Measurements from ENCODE around the gene PAPSS2. TPM values are rescaled to one million over a fixed set of nuclear protein-coding genes. Genes with fewer than 3 reads are reported as not detected.
"Not testable (repeated sequence)": the region's sequence is repeated elsewhere in the genome, so short reads cannot be mapped to it uniquely, and the experiment has no call there.

PAPSS2 gene
- polyA plus RNA-seq, 1 donor from 2014 or later: 0.13 TPM

DNA sequence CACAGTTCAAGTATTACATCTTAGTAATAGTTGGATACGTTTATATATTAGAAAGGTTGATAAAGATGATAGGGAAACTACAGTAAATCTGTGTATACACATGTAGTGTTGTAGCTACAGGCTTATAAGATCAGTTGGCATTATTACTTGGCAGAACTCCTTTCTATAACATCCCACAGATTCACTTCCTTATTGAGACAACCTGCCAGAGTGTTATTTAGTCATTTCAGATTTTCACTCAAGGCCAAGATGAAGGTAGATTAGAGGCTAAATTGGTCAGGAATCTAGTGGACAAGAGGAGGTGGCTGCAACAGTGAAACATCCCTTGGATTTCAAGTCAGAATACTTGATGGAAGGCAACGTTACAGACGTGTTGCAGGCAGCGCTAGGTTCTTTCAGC lies 63.0 kb downstream of the PAPSS2 start:
- H3K27ac Mint-ChIP-seq: no peak overlapping the region
- H3K4me3 Mint-ChIP-seq: no peak overlapping the region
- no peaks in the 10 kb centered on the region for H3K9me3 Mint-ChIP-seq
- no peaks in the 10 kb centered on the region for H3K36me3 Mint-ChIP-seq
- H3K27me3 Mint-ChIP-seq: peaks cover 6% of the 10 kb centered on the region
- no peaks in the 10 kb centered on the region for H3K4me1 Mint-ChIP-seq

DNA sequence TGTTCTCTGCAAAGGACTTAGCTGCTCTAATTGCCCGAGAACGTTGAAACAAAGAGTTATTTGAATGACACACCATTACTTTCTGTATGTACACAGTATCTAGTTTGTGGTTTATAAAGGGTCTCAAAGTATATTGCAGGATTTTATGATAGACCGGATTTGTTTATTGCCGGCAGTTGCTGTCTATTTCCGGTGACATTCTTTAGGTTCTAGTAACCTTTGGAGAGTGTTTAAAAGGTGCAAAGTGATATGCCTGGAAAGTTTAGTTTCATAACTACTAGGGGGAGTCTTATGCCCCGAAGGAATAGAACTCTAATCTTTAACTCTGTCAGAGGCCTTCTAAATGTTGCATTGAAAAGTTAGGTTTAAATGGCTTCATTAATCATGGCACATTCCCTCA lies 63.8 kb downstream of the PAPSS2 start:
- H3K27ac Mint-ChIP-seq: no peak overlapping the region
- H3K9me3 Mint-ChIP-seq: no peaks in the 10 kb centered on the region
- H3K4me1 Mint-ChIP-seq: no peaks in the 10 kb centered on the region
- no peaks in the 10 kb centered on the region for H3K36me3 Mint-ChIP-seq
- H3K27me3 Mint-ChIP-seq: peaks cover 6% of the 10 kb centered on the region
- H3K4me3 Mint-ChIP-seq: no peak overlapping the region

DNA sequence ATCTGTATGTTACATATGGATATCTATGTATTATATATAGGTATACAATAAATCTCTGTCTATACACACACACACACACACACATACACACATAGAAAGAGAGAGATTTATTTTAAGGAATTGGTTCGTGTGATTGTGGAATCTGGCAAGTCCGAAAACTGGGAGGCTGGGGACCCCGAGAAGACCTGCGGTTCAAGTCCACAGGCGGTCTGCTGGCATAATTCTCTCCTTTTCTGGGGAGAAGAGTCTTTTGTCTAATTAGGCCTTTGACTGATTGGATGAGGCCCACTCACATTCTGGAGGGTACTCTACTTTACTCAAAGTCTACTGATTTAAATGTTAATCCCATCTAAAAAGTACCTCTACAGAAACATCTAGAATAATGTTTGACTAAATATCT lies 65.1 kb downstream of the PAPSS2 start:
- H3K4me1 Mint-ChIP-seq: no peaks in the 10 kb centered on the region
- no peaks in the 10 kb centered on the region for H3K9me3 Mint-ChIP-seq
- no peak overlapping the region for H3K27ac Mint-ChIP-seq
- H3K27me3 Mint-ChIP-seq: peaks cover 4% of the 10 kb centered on the region
- H3K4me3 Mint-ChIP-seq: no peak overlapping the region
- no peaks in the 10 kb centered on the region for H3K36me3 Mint-ChIP-seq

DNA sequence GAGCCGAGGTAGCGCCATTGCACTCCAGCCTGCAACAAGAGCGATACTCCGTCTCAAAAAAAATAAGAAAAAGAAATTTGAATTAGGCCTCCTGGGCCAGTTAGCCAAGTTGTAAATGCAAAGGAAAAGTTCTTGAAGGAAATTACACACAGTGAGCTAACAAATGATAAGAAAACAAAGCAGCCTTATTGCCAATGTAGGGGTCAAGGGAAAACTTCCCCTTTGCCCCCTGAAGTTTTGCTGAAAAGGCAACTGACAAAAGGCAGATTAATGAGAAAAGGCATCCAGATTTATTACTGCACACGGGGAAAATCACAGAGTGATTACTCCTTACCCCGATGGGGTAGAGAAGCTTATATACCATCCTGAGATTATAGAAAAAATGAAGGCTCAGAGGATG lies 70.3 kb downstream of the PAPSS2 start:
- H3K4me1 Mint-ChIP-seq: peaks cover 0 to 2% (median 0%) of the 10 kb centered on the region in 3 donors
- no peak overlapping the region for H3K27ac Mint-ChIP-seq
- H3K4me3 Mint-ChIP-seq: no peak overlapping the region
- H3K36me3 Mint-ChIP-seq: no peaks in the 10 kb centered on the region
- no peaks in the 10 kb centered on the region for H3K9me3 Mint-ChIP-seq
- peaks cover 7% of the 10 kb centered on the region for H3K27me3 Mint-ChIP-seq

DNA sequence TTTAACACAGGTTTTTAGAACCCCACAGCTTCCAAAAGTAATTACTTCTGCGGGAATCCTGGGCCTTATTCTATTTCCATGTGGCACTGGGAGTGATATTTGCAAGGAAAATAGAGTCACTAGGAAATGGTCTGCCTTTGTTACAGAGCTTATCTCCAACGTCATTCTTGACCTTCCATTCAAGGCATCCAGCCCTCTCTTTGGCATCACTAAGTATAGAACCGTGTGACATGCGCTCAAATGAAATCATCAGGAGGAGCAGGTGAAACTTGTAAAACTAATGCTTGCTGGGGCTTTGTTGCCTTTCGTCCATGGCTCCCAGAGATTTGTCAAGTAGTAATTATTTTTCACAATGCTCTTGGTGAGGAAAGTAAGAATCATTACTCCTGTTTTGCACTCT lies 73.4 kb downstream of the PAPSS2 start:
- Mint-ChIP-seq H3K27ac (no peak overlapping the region), H3K4me1 (peaks cover 0 to 5% (median 0%) of the 10 kb centered on the region in 3 donors), H3K4me3 (no peak overlapping the region), H3K27me3 (peaks cover 9% of the 10 kb centered on the region), H3K9me3 (no peaks in the 10 kb centered on the region), H3K36me3 (no peaks in the 10 kb centered on the region)

DNA sequence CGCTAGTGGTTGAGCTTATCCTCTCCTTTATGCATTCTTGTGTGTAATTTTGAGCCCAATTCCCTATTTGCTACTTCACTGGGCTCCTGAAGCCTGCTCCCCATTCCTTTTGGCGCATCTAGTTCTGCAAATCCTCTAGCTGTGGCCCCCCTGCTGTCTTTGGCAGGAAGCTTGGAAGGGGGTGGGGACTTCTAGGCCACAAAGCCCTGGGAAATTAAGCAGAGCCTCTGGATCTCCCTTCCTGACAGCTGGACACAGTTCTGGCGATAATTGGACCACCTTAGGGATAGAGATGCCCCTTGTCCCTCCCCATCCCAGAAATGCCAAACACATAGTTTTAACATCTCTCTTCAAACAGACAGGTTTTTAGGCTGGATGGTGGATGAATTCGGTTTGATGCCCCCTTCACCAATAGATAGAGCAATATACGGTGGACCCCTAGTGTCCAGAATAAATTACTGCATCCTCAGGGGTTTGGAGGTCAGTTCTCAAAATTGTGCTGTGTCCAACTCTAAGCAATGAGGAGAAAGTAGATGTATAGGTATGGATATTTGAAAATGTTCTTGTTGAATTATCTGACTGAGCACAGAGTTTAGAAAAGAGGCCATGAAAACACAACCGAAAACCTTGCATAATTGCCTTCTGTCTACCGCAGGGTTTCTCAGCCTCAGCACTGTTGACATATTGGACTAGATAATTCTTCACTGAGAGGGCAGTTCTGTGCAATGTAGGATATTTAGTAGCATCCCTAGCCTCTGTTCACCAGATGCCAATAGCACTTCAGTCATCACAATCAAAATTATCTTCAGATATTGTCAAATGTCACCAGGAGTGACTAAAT lies 75.5 kb downstream of the PAPSS2 start:
- Mint-ChIP-seq H3K4me3 (no peak overlapping the region), H3K4me1 (peaks cover 0 to 5% (median 0%) of the 10 kb centered on the region in 3 donors), H3K9me3 (peaks cover 0 to 3% (median 0%) of the 10 kb centered on the region in 3 donors), H3K36me3 (no peaks in the 10 kb centered on the region), H3K27ac (no peak overlapping the region), H3K27me3 (peaks cover 10% of the 10 kb centered on the region)

DNA sequence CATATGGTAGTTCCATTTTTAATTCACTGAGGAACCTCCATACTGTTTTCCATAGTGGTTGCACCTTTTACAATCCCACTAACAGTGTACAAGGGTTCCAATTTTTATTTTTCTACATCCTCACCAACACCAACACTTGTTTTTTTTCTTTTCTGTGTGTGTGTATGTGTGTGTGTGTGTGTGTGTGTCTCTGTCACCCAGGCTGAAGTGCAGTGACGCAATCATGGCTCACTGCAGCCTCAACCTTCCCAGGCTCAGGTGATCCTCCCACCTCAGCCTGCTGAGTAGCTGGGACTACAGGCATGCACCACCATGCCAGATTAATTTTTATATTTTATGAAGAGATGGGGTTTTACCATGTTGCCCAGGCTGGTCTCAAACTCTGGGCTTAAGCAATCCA lies 78.6 kb downstream of the PAPSS2 start:
- H3K36me3 Mint-ChIP-seq, H3K4me3 Mint-ChIP-seq, H3K4me1 Mint-ChIP-seq, H3K27ac Mint-ChIP-seq, H3K9me3 Mint-ChIP-seq: not testable (repeated sequence)
- H3K27me3 Mint-ChIP-seq: peaks cover 13% of the 10 kb centered on the region

DNA sequence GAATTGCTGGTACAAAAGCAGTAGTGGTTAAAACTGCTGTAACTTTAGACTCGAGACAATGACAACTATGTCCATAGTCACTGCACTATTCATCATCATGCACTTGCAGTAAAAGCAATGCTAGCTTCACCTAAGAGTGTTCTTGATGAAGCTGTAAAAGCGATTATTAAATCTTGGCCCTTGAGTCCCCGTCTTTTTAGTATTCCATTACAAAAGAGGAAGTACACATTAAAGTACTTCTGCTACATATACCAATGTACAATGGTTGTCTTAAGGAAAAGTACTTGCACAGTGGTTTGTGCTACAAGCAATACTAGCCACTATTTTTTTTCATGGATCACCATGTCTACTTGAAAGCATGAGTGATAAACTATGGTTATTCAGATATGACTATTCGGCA lies 80.0 kb downstream of the PAPSS2 start:
- Mint-ChIP-seq H3K36me3 (no peaks in the 10 kb centered on the region), H3K9me3 (peaks cover 0 to 3% (median 0%) of the 10 kb centered on the region in 3 donors), H3K27ac (no peak overlapping the region), H3K4me1 (peaks cover 0 to 4% (median 0%) of the 10 kb centered on the region in 3 donors), H3K27me3 (peaks cover 13% of the 10 kb centered on the region), H3K4me3 (no peak overlapping the region)

DNA sequence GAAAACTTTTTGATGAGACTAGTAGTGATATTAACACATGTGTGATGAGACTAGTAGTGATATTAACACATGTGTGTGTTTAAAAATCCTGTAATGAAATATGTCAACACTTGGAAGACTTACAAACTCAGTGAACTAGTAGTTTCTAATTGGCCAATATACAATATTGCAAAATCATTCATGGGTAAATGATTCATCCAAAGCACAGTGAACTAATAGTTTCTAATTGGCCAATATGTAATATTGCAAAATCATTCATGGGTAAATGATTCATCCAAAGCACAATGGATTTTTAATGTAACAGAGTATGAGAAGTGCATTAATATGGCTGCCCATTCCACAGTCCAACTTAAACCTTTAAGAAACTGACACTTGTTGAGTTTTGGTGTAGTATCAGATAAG lies 80.6 kb downstream of the PAPSS2 start:
- peaks cover 13% of the 10 kb centered on the region for H3K27me3 Mint-ChIP-seq
- peaks cover 0 to 3% (median 0%) of the 10 kb centered on the region in 3 donors for H3K9me3 Mint-ChIP-seq
- H3K36me3 Mint-ChIP-seq: no peaks in the 10 kb centered on the region
- no peak overlapping the region for H3K4me3 Mint-ChIP-seq
- H3K4me1 Mint-ChIP-seq: peaks cover 0 to 1% (median 0%) of the 10 kb centered on the region in 3 donors
- no peak overlapping the region for H3K27ac Mint-ChIP-seq

DNA sequence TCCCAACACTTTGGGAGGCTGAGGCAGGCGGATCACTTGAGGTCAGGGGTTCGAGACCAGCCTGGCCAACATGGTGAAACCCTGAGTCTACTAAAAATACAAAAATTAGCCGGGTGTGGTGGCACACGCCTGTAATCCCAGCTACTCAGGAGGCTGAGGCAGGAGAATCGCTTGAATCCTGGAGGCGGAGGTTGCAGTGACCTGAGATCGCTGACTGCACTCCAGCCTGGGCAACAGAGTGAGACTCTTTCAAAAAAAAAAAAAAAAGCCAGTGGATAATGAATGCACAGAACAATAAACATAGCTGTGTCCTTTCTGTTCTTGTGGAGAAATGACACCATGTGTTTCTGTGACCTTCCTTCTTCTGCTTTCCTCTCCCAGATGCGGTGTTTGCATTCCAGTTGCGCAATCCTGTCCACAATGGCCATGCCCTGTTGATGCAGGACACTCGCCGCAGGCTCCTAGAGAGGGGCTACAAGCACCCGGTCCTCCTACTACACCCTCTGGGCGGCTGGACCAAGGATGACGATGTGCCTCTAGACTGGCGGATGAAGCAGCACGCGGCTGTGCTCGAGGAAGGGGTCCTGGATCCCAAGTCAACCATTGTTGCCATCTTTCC lies 83.4 kb downstream of the PAPSS2 start:
- H3K27me3 Mint-ChIP-seq, H3K36me3 Mint-ChIP-seq, H3K4me1 Mint-ChIP-seq, H3K27ac Mint-ChIP-seq, H3K4me3 Mint-ChIP-seq, H3K9me3 Mint-ChIP-seq: not testable (repeated sequence)

DNA sequence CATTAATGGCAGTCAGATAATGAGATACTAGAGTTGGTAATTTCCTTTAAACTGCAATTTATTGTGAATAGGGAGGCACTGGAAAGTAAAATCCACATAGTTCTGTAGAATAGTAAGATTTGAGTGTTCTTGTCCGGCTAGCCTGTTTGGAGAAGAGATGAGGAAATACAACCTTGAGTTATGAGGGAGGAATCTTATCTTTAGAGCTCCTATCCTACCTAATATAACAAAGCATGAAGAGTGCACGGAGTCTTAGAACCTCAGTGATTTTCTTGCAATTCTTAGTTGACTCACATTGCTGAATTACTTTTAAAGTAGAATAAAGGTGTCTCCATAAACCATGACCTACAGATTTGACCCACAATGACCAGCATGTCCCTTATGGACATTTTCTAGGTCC lies 84.9 kb downstream of the PAPSS2 start:
- no peak overlapping the region for H3K27ac Mint-ChIP-seq
- H3K36me3 Mint-ChIP-seq: no peaks in the 10 kb centered on the region
- H3K4me3 Mint-ChIP-seq: no peak overlapping the region
- H3K4me1 Mint-ChIP-seq: no peaks in the 10 kb centered on the region
- peaks cover 0 to 7% (median 0%) of the 10 kb centered on the region in 3 donors for H3K9me3 Mint-ChIP-seq
- peaks cover 8% of the 10 kb centered on the region for H3K27me3 Mint-ChIP-seq

DNA sequence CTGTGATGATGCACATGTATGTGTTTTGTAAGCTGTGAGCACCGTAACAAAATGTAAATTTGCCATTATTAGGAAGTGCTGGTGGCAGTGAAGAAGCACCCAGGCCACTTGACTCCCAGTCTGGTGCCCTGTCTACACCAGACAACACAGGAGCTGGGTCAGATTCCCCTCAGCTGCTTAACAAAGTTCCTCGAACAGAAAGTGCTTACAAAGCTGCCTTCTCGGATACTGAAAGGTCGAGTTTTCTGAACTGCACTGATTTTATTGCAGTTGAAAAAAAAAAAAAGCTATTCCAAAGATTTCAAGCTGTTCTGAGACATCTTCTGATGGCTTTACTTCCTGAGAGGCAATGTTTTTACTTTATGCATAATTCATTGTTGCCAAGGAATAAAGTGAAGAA lies 87.2 kb downstream of the PAPSS2 start:
- peaks cover 0 to 4% (median 0%) of the 10 kb centered on the region in 3 donors for H3K9me3 Mint-ChIP-seq
- H3K27me3 Mint-ChIP-seq: peaks cover 4% of the 10 kb centered on the region
- H3K4me1 Mint-ChIP-seq: peaks cover 0 to 3% (median 0%) of the 10 kb centered on the region in 3 donors
- H3K36me3 Mint-ChIP-seq: no peaks in the 10 kb centered on the region
- H3K27ac Mint-ChIP-seq: no peak overlapping the region
- H3K4me3 Mint-ChIP-seq: no peak overlapping the region

DNA sequence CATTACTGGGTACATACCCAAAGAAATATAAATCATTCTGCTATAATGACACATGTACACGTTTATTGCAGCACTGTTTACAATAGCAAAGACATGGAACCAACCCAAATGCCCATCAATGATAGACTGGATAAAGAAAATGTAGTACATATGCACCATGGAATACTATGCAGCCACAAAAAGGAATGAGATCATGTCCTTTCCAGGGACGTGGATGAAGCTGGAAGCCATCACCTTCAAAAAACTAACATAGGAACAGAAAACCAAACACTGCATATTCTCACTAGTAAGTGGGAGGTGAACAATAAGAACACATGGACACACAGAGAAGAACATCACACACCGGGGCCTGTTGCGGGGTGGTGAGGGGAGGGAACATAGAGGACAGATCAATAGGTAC lies 88.6 kb downstream of the PAPSS2 start:
- not testable (repeated sequence) for H3K4me1 Mint-ChIP-seq
- peak overlapping the region in 1 of 3 donors; percentile 76 for H3K27ac Mint-ChIP-seq

DNA sequence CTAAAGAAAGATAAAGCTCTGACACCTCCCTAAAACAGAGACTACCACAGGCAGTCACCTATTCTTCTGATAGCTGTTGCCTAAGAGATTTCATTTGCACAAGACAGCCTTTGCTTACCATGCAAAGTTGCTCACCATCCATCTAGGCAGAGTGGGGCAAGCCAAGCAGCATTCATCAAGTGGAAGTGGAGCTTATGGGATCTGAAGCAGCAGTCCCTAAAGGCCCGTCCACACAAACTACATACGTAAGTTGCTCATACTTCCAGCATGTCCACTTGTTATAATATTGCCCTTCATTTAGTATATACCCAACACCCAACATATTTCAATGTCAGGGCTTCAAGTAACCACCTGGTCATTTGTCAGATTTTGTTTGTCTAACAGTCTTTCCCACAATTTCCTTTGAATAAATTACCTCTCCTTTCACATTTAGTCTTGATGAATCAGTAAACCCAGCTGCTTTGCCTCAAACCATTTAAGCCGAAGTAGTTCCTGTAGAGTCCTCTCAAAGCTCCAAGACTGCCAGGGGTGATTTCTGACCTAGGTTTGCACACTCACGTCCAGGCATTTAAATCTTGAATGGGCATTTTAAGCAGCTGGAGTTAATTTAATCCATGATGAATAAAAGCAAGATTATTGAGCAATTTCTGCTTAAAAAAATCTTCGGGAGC lies 90.5 kb downstream of the PAPSS2 start:
- peaks cover 0 to 4% (median 0%) of the 10 kb centered on the region in 3 donors for H3K9me3 Mint-ChIP-seq
- no peak overlapping the region for H3K4me3 Mint-ChIP-seq
- no peaks in the 10 kb centered on the region for H3K27me3 Mint-ChIP-seq
- H3K4me1 Mint-ChIP-seq: peaks cover 0 to 3% (median 0%) of the 10 kb centered on the region in 3 donors
- no peaks in the 10 kb centered on the region for H3K36me3 Mint-ChIP-seq
- H3K27ac Mint-ChIP-seq: peak overlapping the region in 1 of 3 donors; percentile 19

More for the DNA sequence above, 88.6 kb downstream of the PAPSS2 start:
- H3K4me3 Mint-ChIP-seq, H3K9me3 Mint-ChIP-seq, H3K36me3 Mint-ChIP-seq, H3K27me3 Mint-ChIP-seq: not testable (repeated sequence)

DNA sequence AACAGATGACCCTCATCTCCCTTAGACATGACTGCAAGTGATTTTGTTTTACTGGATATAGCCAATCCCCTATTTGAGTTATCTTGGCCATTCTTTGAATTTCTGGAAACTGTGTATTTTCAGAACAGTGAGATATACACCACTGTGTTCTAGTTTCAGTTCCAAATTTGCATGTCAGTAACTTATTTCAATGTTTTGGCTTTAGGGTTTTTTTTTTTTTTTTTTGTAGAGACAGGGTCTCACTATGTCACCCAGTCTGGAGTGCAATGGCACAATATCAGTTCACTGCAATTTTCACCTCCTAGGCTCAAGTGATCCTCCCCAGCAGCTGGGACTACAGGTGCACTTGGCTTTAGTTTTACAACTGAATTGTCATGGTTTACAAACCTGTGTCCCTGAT lies 91.1 kb downstream of the PAPSS2 start:
- H3K27ac Mint-ChIP-seq: no peak overlapping the region

More for the DNA sequence above, 91.1 kb downstream of the PAPSS2 start:
- no peak overlapping the region for H3K4me3 Mint-ChIP-seq
- no peaks in the 10 kb centered on the region for H3K27me3 Mint-ChIP-seq
- peaks cover 0 to 4% (median 0%) of the 10 kb centered on the region in 3 donors for H3K9me3 Mint-ChIP-seq
- H3K4me1 Mint-ChIP-seq: peaks cover 0 to 3% (median 0%) of the 10 kb centered on the region in 3 donors
- no peaks in the 10 kb centered on the region for H3K36me3 Mint-ChIP-seq

All from IgD-negative memory B cell (primary cell).